Prostate gland (tissue), 2 donors: ENCODE results near the gene POLD4.

Experiments
- CTCF ChIP-seq, 4 experiments: fragments of 200-600 bp in 2 of 4; fragments of 450-650 bp in 2 of 4; sonication (generic) in 2 of 4; IDR thresholded peaks; 1 replicate in 3 of 4; 2 replicates in 1 of 4; pipeline ENCODE4 v1.5.1; 2016 to 2019; ENCODE audit warnings: antibody characterized with exemption in 4 of 4, mild to moderate bottlenecking in 2 of 4, moderate library complexity in 2 of 4
- POLR2A ChIP-seq: fragments of 450-650 bp; IDR thresholded peaks from one replicate; pipeline ENCODE4 v1.6.1; 2016; ENCODE audit warnings: antibody characterized with exemption, mild to moderate bottlenecking
- POLR2AphosphoS5 ChIP-seq: sonication (generic); formaldehyde crosslinking; IDR thresholded peaks from one replicate; pipeline ENCODE4 v1.6.1; 2017; ENCODE audit warnings: antibody characterized with exemption

GRCh38 chr11:67320691-67321090 is 32.7 kb downstream of the POLD4 start:
- TF ChIP-seq CTCF (IDR thresholded peaks at IDR 0.05) (no peak), POLR2AphosphoS5 (no peak), POLR2A (no peak)
